Measurements from ENCODE around the gene AURKB.

AURKB gene

DNA sequence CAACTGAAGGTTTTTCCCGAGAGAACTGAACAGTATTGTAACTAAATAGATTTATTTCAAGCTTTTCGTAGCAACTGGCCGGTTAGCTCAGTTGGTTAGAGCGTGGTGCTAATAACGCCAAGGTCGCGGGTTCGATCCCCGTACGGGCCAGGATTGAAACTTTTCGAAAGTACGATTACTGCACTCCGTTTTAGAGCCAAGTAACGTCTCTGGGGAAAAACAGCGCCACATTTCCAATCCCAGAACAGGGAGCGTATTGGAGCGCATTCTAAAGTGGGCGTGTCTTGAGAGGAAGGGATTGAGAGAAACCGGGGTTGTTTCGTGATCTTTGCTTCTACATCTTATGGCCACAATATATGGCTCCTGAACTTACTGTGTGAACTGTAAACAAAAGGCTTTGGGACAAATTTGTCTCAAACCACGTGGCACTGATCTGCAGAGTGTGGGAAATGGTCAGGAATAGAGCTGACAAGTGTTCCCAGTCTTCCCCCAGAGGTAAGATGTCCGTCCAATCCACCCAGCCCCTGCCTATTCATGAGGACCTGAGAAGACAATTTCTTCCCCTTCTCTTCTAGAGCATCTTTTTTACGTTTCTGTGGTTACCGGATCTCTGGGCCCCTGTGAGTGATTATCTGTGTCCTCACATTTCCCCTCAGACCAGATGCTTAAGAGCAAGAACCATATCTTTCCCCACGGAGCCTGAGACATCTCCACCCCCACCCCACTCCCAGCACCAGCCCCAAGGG is 22.7 kb downstream of the AURKB start:
- peaks cover 12% of the 10 kb centered on the region for H3K4me1 ChIP-seq (ENCODE audit: control insufficient read depth, low read depth, low read length)
- no peak overlapping the region for H4K8ac ChIP-seq (ENCODE audit: low read depth, low read length)
- H3K27me3 ChIP-seq (ENCODE audit: insufficient read depth, low read length, poor library complexity) = no peaks in the 10 kb centered on the region
- H3K4me3 ChIP-seq (ENCODE audit: low read length) = peak overlapping the region; percentile 72
- H4K5ac ChIP-seq (ENCODE audit: low read length) = peak overlapping the region; percentile 36
- peak overlapping the region; percentile 93 for H3K4me2 ChIP-seq (ENCODE audit: low read length)
- no peak overlapping the region for H2AK5ac ChIP-seq (ENCODE audit: low read length)
- no peak overlapping the region for H3K4ac ChIP-seq (ENCODE audit: low read depth, low read length)
- H3K18ac ChIP-seq (ENCODE audit: low read length) = no peak overlapping the region
- H3K36me3 ChIP-seq (ENCODE audit: control insufficient read depth, insufficient read depth, low read length) = no peaks in the 10 kb centered on the region
- H3K56ac ChIP-seq (ENCODE audit: low read length) = peak overlapping the region; percentile 92
- no peaks in the 10 kb centered on the region for H3K79me2 ChIP-seq (ENCODE audit: control insufficient read depth, insufficient read depth, low read length)
- peaks cover 4% of the 10 kb centered on the region for H3K79me1 ChIP-seq (ENCODE audit: low read length)
- H2BK120ac ChIP-seq (ENCODE audit: low read depth, low read length) = no peak overlapping the region
- no peak overlapping the region for H3K23ac ChIP-seq (ENCODE audit: low read length)
- peak overlapping the region; percentile 87 for H3K9ac ChIP-seq (ENCODE audit: low read length)
- H2BK5ac ChIP-seq (ENCODE audit: low read length) = no peak overlapping the region
- no peak overlapping the region for H3K27ac ChIP-seq (ENCODE audit: low read depth, low read length)
- H2BK15ac ChIP-seq (replicated peaks; ENCODE audit: low read depth) = no peak overlapping the region
- no CpG with 5 or more reads among the region's 25 CpGs for WGBS (ENCODE audit: extremely low coverage, insufficient coverage, low lambda C conversion rate)
- peak; percentile 100 for DNase-seq

DNA sequence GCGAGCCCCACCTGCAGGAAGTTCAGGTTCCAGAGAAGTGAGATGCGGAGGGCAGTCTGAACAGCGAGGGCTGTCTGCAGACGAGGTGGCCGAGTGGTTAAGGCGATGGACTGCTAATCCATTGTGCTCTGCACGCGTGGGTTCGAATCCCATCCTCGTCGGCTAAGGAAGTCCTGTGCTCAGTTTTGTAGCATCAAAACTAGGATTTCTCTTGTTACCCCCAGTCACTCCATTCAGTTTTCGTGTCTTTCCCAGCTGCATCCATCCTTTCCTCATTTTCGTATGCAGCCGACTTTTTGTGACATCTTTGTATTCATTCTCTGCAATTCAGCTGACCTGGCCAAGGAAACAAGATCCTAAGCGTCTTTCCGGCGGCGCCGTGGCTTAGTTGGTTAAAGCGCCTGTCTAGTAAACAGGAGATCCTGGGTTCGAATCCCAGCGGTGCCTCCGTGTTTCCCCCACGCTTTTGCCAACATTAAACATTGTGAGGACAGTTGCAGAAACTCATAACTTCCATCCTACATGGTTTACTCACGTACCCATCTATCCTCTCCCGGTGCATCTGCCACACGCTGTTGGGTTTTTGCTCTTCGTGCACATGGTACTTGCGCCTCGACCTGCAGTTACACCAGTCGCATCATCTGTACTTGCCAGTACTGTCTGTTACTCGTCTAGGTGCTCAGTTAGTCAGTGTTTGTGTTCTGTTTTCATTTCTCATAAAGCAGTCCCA is 23.4 kb downstream of the AURKB start:
- Histone ChIP-seq H3K56ac (ENCODE audit: low read length) (peak overlapping the region; percentile 81), H3K4ac (ENCODE audit: low read depth, low read length) (no peak overlapping the region), H3K4me2 (ENCODE audit: low read length) (peak overlapping the region; percentile 93), H3K18ac (ENCODE audit: low read length) (no peak overlapping the region), H4K5ac (ENCODE audit: low read length) (no peak overlapping the region), H3K79me2 (ENCODE audit: control insufficient read depth, insufficient read depth, low read length) (no peaks in the 10 kb centered on the region), H3K27me3 (ENCODE audit: insufficient read depth, low read length, poor library complexity) (no peaks in the 10 kb centered on the region), H2BK5ac (ENCODE audit: low read length) (no peak overlapping the region), H3K9ac (ENCODE audit: low read length) (peak overlapping the region; percentile 82), H3K4me3 (ENCODE audit: low read length) (peak overlapping the region; percentile 93), H2AK5ac (ENCODE audit: low read length) (no peak overlapping the region), H3K4me1 (ENCODE audit: control insufficient read depth, low read depth, low read length) (peaks cover 10% of the 10 kb centered on the region), H2BK120ac (ENCODE audit: low read depth, low read length) (no peak overlapping the region), H3K36me3 (ENCODE audit: control insufficient read depth, insufficient read depth, low read length) (no peaks in the 10 kb centered on the region), H3K23ac (ENCODE audit: low read length) (no peak overlapping the region), H3K79me1 (ENCODE audit: low read length) (peaks cover 4% of the 10 kb centered on the region), H4K8ac (ENCODE audit: low read depth, low read length) (no peak overlapping the region), H3K27ac (ENCODE audit: low read depth, low read length) (no peak overlapping the region), H2BK15ac (replicated peaks; ENCODE audit: low read depth) (no peak overlapping the region)
- peak; percentile 98 for DNase-seq
- no CpG with 5 or more reads among the region's 32 CpGs for WGBS (ENCODE audit: extremely low coverage, insufficient coverage, low lambda C conversion rate)

DNA sequence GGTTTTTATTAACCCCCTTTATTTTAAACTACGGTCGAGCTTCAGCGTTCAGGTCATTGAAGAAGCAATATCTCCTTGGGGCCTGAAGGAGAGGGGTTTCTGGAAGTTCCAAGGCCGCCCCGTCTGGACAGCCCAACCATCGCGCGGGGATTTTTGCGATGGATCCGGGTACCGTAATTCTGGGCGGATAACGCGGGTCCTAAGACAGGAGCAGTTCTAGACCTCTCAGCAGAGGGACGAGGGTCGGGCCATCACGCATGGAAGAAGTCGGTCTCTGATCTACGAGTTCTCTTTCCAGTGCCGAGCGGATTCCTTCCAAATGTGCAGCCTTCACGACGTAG is 24.0 kb downstream of the AURKB start:
- H2BK120ac ChIP-seq (ENCODE audit: low read depth, low read length) = no peak overlapping the region
- peaks cover 4% of the 10 kb centered on the region for H3K79me1 ChIP-seq (ENCODE audit: low read length)
- peak overlapping the region; percentile 82 for H3K9ac ChIP-seq (ENCODE audit: low read length)
- H3K4ac ChIP-seq (ENCODE audit: low read depth, low read length) = no peak overlapping the region
- no peak overlapping the region for H2AK5ac ChIP-seq (ENCODE audit: low read length)
- no peaks in the 10 kb centered on the region for H3K79me2 ChIP-seq (ENCODE audit: control insufficient read depth, insufficient read depth, low read length)
- H3K36me3 ChIP-seq (ENCODE audit: control insufficient read depth, insufficient read depth, low read length) = no peaks in the 10 kb centered on the region
- no peak overlapping the region for H4K8ac ChIP-seq (ENCODE audit: low read depth, low read length)
- no peak overlapping the region for H2BK15ac ChIP-seq (replicated peaks; ENCODE audit: low read depth)
- DNase-seq = no peak
- no peak overlapping the region for H4K5ac ChIP-seq (ENCODE audit: low read length)
- H2BK5ac ChIP-seq (ENCODE audit: low read length) = no peak overlapping the region
- H3K4me1 ChIP-seq (ENCODE audit: control insufficient read depth, low read depth, low read length) = peaks cover 9% of the 10 kb centered on the region
- H3K18ac ChIP-seq (ENCODE audit: low read length) = no peak overlapping the region
- H3K4me2 ChIP-seq (ENCODE audit: low read length) = peak overlapping the region; percentile 49
- H3K27ac ChIP-seq (ENCODE audit: low read depth, low read length) = no peak overlapping the region
- no peak overlapping the region for H3K23ac ChIP-seq (ENCODE audit: low read length)
- H3K56ac ChIP-seq (ENCODE audit: low read length) = peak overlapping the region; percentile 81
- WGBS (ENCODE audit: extremely low coverage, insufficient coverage, low lambda C conversion rate) = no CpG with 5 or more reads among the region's 23 CpGs
- no peaks in the 10 kb centered on the region for H3K27me3 ChIP-seq (ENCODE audit: insufficient read depth, low read length, poor library complexity)
- peak overlapping the region; percentile 93 for H3K4me3 ChIP-seq (ENCODE audit: low read length)

DNA sequence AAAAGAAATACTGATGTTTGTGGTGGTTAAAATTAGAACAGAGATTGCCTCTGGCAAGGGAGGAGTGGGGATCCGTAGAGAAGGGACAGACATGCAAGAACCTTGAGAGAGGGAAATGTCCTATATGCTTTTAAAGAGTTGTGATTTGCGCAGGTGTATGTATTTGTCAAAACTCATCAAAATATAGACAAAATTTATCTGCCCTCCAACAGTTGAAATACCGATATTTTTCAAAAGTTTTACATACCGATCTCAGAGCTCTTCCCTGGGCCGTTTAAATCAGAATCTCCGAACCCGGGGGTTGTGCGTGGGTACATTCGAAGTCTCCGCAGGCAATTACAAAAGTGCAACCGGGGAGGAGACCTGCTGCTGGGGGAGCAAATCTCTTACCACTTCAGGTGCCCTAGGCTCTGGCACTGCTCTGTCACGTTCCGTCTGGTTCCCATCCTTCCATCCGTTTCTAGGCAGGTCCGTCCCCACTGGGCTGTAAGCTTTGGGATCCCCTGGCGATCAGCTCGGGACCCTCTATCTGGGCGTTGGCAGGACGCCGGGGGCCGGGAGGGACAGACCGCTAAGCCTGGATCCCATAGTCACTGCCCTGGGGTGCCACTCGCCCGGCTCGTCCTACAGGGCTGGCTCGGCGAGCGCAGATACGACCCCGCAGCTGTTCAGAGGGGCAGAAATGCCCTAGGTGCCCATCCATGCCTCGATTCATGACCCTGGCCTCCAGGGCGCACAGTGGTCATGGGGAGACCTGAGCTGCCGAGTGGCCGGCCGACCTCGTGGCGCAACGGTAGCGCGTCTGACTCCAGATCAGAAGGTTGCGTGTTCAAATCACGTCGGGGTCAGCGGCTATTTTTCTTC is 24.6 kb downstream of the AURKB start:
- Histone ChIP-seq H3K23ac (ENCODE audit: low read length) (no peak overlapping the region), H3K27me3 (ENCODE audit: insufficient read depth, low read length, poor library complexity) (no peaks in the 10 kb centered on the region), H2BK120ac (ENCODE audit: low read depth, low read length) (no peak overlapping the region), H3K18ac (ENCODE audit: low read length) (no peak overlapping the region), H3K4me2 (ENCODE audit: low read length) (peak overlapping the region; percentile 87), H3K4ac (ENCODE audit: low read depth, low read length) (no peak overlapping the region), H3K4me3 (ENCODE audit: low read length) (peak overlapping the region; percentile 93), H2BK5ac (ENCODE audit: low read length) (no peak overlapping the region), H2AK5ac (ENCODE audit: low read length) (no peak overlapping the region), H4K8ac (ENCODE audit: low read depth, low read length) (no peak overlapping the region), H3K4me1 (ENCODE audit: control insufficient read depth, low read depth, low read length) (peaks cover 9% of the 10 kb centered on the region), H4K5ac (ENCODE audit: low read length) (no peak overlapping the region), H3K9ac (ENCODE audit: low read length) (peak overlapping the region; percentile 82), H2BK15ac (replicated peaks; ENCODE audit: low read depth) (no peak overlapping the region), H3K79me1 (ENCODE audit: low read length) (peaks cover 4% of the 10 kb centered on the region), H3K79me2 (ENCODE audit: control insufficient read depth, insufficient read depth, low read length) (no peaks in the 10 kb centered on the region), H3K56ac (ENCODE audit: low read length) (peak overlapping the region; percentile 83), H3K36me3 (ENCODE audit: control insufficient read depth, insufficient read depth, low read length) (no peaks in the 10 kb centered on the region), H3K27ac (ENCODE audit: low read depth, low read length) (no peak overlapping the region)
- no CpG with 5 or more reads among the region's 44 CpGs for WGBS (ENCODE audit: extremely low coverage, insufficient coverage, low lambda C conversion rate)
- DNase-seq = peak; percentile 82

DNA sequence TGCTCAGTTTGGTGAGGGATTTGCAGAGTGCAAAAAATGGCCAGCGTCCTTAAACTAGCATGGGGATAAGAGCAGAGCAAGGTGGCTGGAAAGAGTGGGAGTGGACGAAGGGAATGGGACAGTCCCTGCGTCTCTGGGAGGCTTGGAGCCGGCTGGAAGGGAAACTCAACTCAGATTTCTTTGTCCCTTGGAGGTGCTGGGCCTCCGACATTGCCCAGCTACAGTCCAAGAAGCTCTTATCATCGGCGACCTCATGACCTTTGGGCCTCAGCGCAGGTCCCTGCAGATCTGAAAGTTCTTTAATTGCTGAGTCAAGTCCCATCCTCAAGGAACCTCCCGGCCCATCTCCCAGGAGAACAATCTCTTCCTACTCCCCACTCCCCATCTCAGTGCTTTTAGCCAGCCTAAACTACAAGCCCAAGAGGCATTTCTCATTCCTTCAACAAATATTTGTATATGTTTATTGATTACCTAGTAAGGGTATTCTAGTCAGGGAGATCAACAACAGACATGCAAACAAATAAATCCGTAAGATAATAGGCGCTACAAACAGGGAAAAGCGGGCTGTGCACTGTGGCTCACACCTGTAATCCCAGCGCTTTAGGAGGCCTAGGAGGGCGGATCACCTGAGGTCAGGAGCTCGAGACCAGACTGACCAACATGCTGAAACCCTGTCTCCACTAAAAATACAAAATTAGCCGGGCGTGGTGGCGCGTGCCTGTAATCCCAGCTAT is 33.2 kb downstream of the AURKB start:
- H3K36me3 ChIP-seq (ENCODE audit: control insufficient read depth, insufficient read depth, low read length) = no peaks in the 10 kb centered on the region
- peak overlapping the region; percentile 91 for H3K56ac ChIP-seq (ENCODE audit: low read length)
- no peak overlapping the region for H3K4me3 ChIP-seq (ENCODE audit: low read length)
- no peak overlapping the region for H4K5ac ChIP-seq (ENCODE audit: low read length)
- no peak overlapping the region for H2BK5ac ChIP-seq (ENCODE audit: low read length)
- no peaks in the 10 kb centered on the region for H3K79me2 ChIP-seq (ENCODE audit: control insufficient read depth, insufficient read depth, low read length)
- no peak overlapping the region for H2AK5ac ChIP-seq (ENCODE audit: low read length)
- no peak overlapping the region for H2BK15ac ChIP-seq (replicated peaks; ENCODE audit: low read depth)
- H4K8ac ChIP-seq (ENCODE audit: low read depth, low read length) = no peak overlapping the region
- WGBS (ENCODE audit: extremely low coverage, insufficient coverage, low lambda C conversion rate) = no CpG with 5 or more reads among the region's 19 CpGs
- peaks cover 7% of the 10 kb centered on the region for H3K4me1 ChIP-seq (ENCODE audit: control insufficient read depth, low read depth, low read length)
- H3K27me3 ChIP-seq (ENCODE audit: insufficient read depth, low read length, poor library complexity) = no peaks in the 10 kb centered on the region
- no peaks in the 10 kb centered on the region for H3K79me1 ChIP-seq (ENCODE audit: low read length)
- H3K4me2 ChIP-seq (ENCODE audit: low read length) = peak overlapping the region; percentile 83
- peak overlapping the region; percentile 82 for H3K9ac ChIP-seq (ENCODE audit: low read length)
- no peak overlapping the region for H3K27ac ChIP-seq (ENCODE audit: low read depth, low read length)
- H2BK120ac ChIP-seq (ENCODE audit: low read depth, low read length) = no peak overlapping the region
- no peak overlapping the region for H3K4ac ChIP-seq (ENCODE audit: low read depth, low read length)
- no peak overlapping the region for H3K18ac ChIP-seq (ENCODE audit: low read length)
- peak; percentile 19 for DNase-seq
- no peak overlapping the region for H3K23ac ChIP-seq (ENCODE audit: low read length)

Measured in mesendoderm (in vitro differentiated cells).